ENCODE measurements around the gene FAM162A. TPM values are rescaled to one million over a fixed set of nuclear protein-coding genes. Genes with fewer than 3 reads are reported as not detected.

Gene FAM162A
- total and polyA plus RNA-seq, 9 of the 15 experiments (the other 6 are each of a cell fraction or from before 2014, with no cell fraction given), result 37.5 to 211 (median 101) TPM

- TF ChIP-seq NFRKB (IDR thresholded peaks at IDR 0.05; ENCODE audit: low read depth) (0 out of 2 replicates have a peak, but pooled peaks have one; percentile 47), NKRF (IDR thresholded peaks at IDR 0.05; ENCODE audit: borderline replicate concordance) (peak; percentile 95), KHSRP (IDR thresholded peaks at IDR 0.05) (no peak), POLR2AphosphoS5 (IDR thresholded peaks at IDR 0.05; ENCODE audit: control insufficient read depth, insufficient read depth, low read depth, low read length) (peak; percentile 61), ZBTB5 (IDR thresholded peaks at IDR 0.05) (peak; percentile 91), PPARD (CRISPR knock-in tag; IDR thresholded peaks at IDR 0.05) (no peak), RBBP5 (IDR thresholded peaks at IDR 0.05; ENCODE audit: borderline replicate concordance, insufficient read depth, low read length, poor library complexity, severe bottlenecking) (peak; percentile 77), PHF8 (IDR thresholded peaks at IDR 0.05; ENCODE audit: borderline replicate concordance, low read length) (peak; percentile 75), CREM (IDR thresholded peaks at IDR 0.05; ENCODE audit: low read depth) (peak; percentile 49), PML (IDR thresholded peaks at IDR 0.05; ENCODE audit: low read length) (peak; percentile 36; the same call in 1 of the 2 replicates), NFIC (IDR thresholded peaks at IDR 0.05) (peak; percentile 78), CXXC5 (CRISPR knock-in tag; IDR thresholded peaks at IDR 0.05) (peak; percentile 15; the same call in 1 of the 2 replicates), SIN3A (IDR thresholded peaks at IDR 0.05; ENCODE audit: borderline replicate concordance in 2 of 2, control insufficient read depth in 1 of 2, low read depth in 2 of 2, low read length in 2 of 2) (peak in 1 of 2 experiments; percentile 79; a peak in 1 of 4 replicates), ATF2 (CRISPR knock-in tag; IDR thresholded peaks at IDR 0.05) (no peak), MTA3 (IDR thresholded peaks at IDR 0.05; ENCODE audit: borderline replicate concordance) (peak; percentile 15; the same call in 1 of the 2 replicates), UBTF (IDR thresholded peaks at IDR 0.05; ENCODE audit: borderline replicate concordance in 1 of 2, low read depth in 2 of 2, low read length in 2 of 2) (no peak), ZNF41 (CRISPR knock-in tag; conservative IDR thresholded peaks at IDR 0.05) (no peak), SMAD1 (IDR thresholded peaks at IDR 0.05; ENCODE audit: low read depth, low read length, partially characterized antibody) (peak; percentile 63), HCFC1 (IDR thresholded peaks at IDR 0.05; ENCODE audit: low read depth, low read length) (peak; percentile 69), ZC3H4 (CRISPR knock-in tag; IDR thresholded peaks at IDR 0.05; ENCODE audit: borderline replicate concordance) (no peak)
These were observed 905 bp upstream of the FAM162A start, which contains the start of gene MIX23 (continued) for GRCh38 chr3:122382888-122383666.

Measured in K562 (cell line).